HFFc6 (cell line): ENCODE measurements around the gene URGCP. TPM values are rescaled to one million over a fixed set of nuclear protein-coding genes. Genes with fewer than 3 reads are reported as not detected.

Experiments
- DNase-seq: peaks from one replicate; pipeline ENCODE4 v3.0.0-alpha.2; 2018
- H3K27ac Mint-ChIP-seq: 2 replicates; pipeline ENCODE4 v1.8.0; 2020; ENCODE audit warnings: mild to moderate bottlenecking, mixed read lengths
- H3K27me3 Mint-ChIP-seq: 2 replicates; pipeline ENCODE4 v1.8.0; 2021; ENCODE audit warnings: mild to moderate bottlenecking, moderate library complexity, mixed read lengths; ENCODE audit not compliant: insufficient read depth
- H3K36me3 Mint-ChIP-seq: 2 replicates; pipeline ENCODE4 v1.8.0; 2021; ENCODE audit warnings: low read depth, mixed read lengths
- H3K4me1 Mint-ChIP-seq: 2 replicates; pipeline ENCODE4 v1.8.0; 2020; ENCODE audit warnings: low read depth, mixed read lengths
- H3K4me3 Mint-ChIP-seq: 2 replicates; pipeline ENCODE4 v1.8.0; 2020; ENCODE audit warnings: mild to moderate bottlenecking, moderate library complexity, mixed read lengths
- H3K9me3 Mint-ChIP-seq: 2 replicates; pipeline ENCODE4 v1.8.0; 2020; ENCODE audit warnings: mild to moderate bottlenecking, mixed read lengths
- total RNA-seq, 6 experiments: library from RNA; stranded (reverse); fragmentation: NEBNext Ultra II Directional; extraction: Animal tissue kit (Norgen Biotek cat#: 25700); gene quantifications; 2 replicates in 1 of 6; 3 replicates in 5 of 6; pipeline ENCODE4 v1.2.3, GENCODE V29; 2021
- TF ChIP-seq, protein P1 (sequence below): fragments of 200-600 bp; sonication (generic); IDR thresholded peaks from 2 replicates; pipeline ENCODE4 v1.5.0; 2021; ENCODE audit warnings: antibody characterized with exemption, mild to moderate bottlenecking

URGCP gene
- total RNA-seq, 6 experiments from 2014 or later, result 41.4 to 53.2 (median 43.2) TPM

DNA sequence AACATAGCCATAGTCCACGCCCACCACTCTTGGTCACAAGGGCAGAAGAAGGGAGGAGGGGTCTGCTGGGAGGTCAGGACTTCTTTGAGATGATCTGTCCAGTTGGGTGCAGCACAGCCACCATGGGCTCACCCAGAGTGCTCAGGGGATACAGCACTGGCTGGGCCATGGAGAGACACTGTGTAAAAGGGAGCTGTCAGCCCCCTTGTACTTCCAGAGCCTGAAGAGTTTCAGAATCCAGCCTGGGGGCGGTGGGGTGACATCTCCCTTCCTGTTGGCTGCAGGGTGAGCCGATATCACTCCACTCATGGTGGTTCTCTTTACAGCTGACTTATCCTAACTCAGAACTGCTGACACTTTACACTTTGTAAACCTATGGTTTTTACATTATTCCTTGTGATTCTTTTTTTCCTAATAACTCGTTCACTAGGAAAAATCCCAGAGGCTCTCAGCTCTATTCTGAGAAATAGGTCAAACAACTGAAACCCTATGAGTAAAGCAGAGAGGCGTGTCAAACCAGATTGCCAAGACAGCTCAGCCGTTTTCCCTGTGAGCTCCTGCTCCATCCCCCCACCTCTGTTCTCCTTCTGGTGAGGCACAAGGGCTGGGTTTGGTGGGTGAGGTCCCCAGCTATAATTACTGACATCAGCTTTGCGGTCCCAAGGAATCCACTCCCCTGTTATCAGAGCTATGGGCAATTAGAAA lies 33.8 kb downstream of the URGCP start:
- Mint-ChIP-seq H3K36me3 (peaks cover 35% of the 10 kb centered on the region), H3K27ac (peak overlapping the region; percentile 100), H3K4me3 (peak overlapping the region; percentile 70), H3K4me1 (peaks cover 68% of the 10 kb centered on the region), H3K27me3 (peaks cover 11% of the 10 kb centered on the region), H3K9me3 (peaks cover 4% of the 10 kb centered on the region; the same call in 1 of the 2 replicates)
- TF ChIP-seq, protein P1, sequence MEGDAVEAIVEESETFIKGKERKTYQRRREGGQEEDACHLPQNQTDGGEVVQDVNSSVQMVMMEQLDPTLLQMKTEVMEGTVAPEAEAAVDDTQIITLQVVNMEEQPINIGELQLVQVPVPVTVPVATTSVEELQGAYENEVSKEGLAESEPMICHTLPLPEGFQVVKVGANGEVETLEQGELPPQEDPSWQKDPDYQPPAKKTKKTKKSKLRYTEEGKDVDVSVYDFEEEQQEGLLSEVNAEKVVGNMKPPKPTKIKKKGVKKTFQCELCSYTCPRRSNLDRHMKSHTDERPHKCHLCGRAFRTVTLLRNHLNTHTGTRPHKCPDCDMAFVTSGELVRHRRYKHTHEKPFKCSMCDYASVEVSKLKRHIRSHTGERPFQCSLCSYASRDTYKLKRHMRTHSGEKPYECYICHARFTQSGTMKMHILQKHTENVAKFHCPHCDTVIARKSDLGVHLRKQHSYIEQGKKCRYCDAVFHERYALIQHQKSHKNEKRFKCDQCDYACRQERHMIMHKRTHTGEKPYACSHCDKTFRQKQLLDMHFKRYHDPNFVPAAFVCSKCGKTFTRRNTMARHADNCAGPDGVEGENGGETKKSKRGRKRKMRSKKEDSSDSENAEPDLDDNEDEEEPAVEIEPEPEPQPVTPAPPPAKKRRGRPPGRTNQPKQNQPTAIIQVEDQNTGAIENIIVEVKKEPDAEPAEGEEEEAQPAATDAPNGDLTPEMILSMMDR, result no peak
- peak; percentile 87 for DNase-seq

DNA sequence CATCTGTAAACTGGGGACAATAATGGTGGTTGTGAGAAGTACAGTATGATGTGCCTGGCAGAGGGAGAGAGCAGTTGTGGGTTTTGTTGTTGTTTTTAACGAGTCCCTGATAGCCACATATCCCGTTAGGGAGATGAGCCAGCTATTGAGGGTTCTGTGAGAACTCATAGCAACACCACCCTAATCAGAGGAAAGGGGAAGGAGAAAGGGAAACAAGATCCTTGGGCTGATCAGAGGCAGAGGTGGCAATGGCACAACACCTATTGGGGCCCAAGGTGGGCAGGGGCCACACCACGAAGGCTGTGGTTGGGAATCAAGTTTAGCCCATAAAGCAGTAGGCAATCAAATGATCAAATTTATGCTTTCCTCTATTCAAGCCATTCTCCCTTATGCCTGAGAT lies 35.3 kb downstream of the URGCP start:
- H3K4me3 Mint-ChIP-seq, result peak overlapping the region; percentile 55
- H3K36me3 Mint-ChIP-seq, result peaks cover 35% of the 10 kb centered on the region
- peaks cover 11% of the 10 kb centered on the region for H3K27me3 Mint-ChIP-seq
- peak overlapping the region; percentile 100 for H3K27ac Mint-ChIP-seq
- peaks cover 68% of the 10 kb centered on the region for H3K4me1 Mint-ChIP-seq
- DNase-seq, result no peak
- H3K9me3 Mint-ChIP-seq, result peaks cover 4% of the 10 kb centered on the region; the same call in 1 of the 2 replicates
- TF ChIP-seq, protein P1, result no peak

DNA sequence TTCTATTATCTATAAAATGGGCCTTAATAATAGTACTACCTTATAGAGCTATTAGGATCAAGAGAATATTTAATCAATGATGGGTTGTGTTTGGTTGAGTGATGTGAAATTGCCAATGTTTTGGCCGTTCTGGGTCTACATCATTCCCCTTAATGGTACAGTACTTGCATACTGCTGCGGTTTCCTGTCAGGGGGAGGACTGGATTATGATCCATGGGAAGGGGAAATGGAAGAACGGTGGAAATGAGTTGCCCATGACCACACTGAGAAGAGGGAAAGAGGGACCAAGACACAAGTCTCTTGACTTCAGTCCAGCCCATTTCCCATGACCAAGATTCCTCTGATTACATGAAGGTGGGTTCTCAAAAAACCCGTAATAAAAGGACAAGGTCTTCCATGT lies 36.1 kb downstream of the URGCP start:
- peaks cover 11% of the 10 kb centered on the region for H3K27me3 Mint-ChIP-seq
- DNase-seq, result no peak
- H3K36me3 Mint-ChIP-seq, result peaks cover 35% of the 10 kb centered on the region
- peak overlapping the region; percentile 100 for H3K27ac Mint-ChIP-seq
- H3K4me3 Mint-ChIP-seq, result peak overlapping the region; percentile 90
- H3K4me1 Mint-ChIP-seq, result peaks cover 67% of the 10 kb centered on the region
- TF ChIP-seq, protein P1, result no peak
- peaks cover 4% of the 10 kb centered on the region; the same call in 1 of the 2 replicates for H3K9me3 Mint-ChIP-seq

DNA sequence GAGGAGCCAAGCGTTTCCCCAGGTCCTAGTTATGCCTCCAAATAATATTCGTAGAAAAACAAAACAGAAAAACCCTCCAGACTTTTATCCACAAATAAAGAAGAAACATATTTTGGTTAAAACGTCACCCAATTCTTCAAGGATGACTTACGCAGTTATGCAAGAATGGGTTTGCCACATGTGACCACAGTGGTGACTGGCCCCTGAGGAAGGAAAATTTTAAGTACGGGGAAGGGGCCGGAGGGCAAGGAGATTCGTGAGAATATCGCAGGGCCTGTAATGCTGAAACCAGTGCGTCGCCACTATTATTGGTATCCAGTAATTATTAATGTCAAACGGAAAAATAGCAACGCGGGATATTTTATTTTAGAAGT lies 36.5 kb downstream of the URGCP start:
- H3K36me3 Mint-ChIP-seq, result peaks cover 35% of the 10 kb centered on the region
- H3K9me3 Mint-ChIP-seq, result peaks cover 4% of the 10 kb centered on the region; the same call in 1 of the 2 replicates
- H3K4me1 Mint-ChIP-seq, result peaks cover 63% of the 10 kb centered on the region
- H3K27me3 Mint-ChIP-seq, result peaks cover 11% of the 10 kb centered on the region
- TF ChIP-seq, protein P1, result no peak
- peak overlapping the region; percentile 90 for H3K4me3 Mint-ChIP-seq
- peak; percentile 93 for DNase-seq
- peak overlapping the region; percentile 100 for H3K27ac Mint-ChIP-seq

DNA sequence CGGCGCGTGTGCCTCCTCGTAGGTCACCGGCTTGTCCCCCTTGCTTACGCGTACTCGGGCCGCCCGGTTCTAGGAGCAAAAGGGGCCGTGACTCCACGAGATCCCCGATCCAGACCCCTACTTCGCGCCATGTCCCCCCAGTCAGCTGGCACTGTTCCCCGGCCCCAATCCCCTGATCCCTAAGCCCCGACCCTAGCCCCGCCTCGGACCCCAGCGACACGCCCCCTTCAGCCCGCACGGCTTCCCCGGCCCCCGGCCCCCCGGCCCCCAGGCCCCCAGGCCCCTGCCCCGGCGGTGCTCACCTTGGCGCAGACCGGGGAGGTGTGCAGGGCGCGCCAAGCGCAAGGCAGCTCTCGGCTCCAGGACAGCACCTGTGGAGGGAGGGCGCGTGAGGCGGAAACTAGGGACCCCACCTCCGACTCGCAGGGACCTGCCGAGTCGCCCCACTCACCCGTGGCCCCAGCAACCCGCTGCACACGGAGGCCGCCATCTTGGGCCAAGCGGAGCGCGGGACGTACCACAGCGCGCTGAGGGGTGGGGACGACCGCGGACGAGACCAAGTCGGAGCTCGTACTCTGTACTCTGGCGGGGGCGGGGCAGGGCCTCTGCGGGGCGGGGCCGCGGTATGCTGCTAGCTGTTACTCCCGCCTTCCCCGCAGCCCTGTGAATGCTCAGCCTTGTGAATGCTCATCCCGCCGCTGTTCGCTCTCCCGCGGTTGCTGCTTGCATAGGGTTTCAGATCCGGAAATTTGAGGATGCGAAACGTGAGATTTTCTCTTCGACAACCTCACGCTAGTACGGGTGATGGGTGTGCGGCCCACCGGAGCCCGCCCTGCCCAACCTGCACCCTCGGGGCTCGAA lies 37.2 kb downstream of the URGCP start, which contains the start of gene MRPS24:
TSS of gene MRPS24 (minus strand) at position 512 of the 861 bp plus-strand sequence. CDS start at position 490, 22 bp downstream.
- Mint-ChIP-seq H3K27ac (peak within 1 kb of the TSS; percentile 100), H3K4me1 (peaks cover 60% of the 10 kb centered on the region), H3K27me3 (peaks cover 11% of the 10 kb centered on the region), H3K4me3 (peak within 1 kb of the TSS; percentile 90), H3K9me3 (peaks cover 4% of the 10 kb centered on the region; the same call in 1 of the 2 replicates), H3K36me3 (peaks cover 35% of the 10 kb centered on the region)
- peak; percentile 89 for DNase-seq
- TF ChIP-seq, protein P1, result no peak
